Kidney epithelial cell (primary cell): Measurements from ENCODE around the gene TMC6. TPM values are rescaled to one million over a fixed set of nuclear protein-coding genes. Genes with fewer than 3 reads are reported as not detected.

Experiments used
- DNase-seq: peaks from one replicate; pipeline ENCODE4 v3.0.0-alpha.2; 2010; ENCODE audit warnings: low read depth
- H3K27me3 ChIP-seq: 2 replicates; pipeline ENCODE4 v1.6.0; 2011; ENCODE audit warnings: low read length; ENCODE audit not compliant: control insufficient read depth, insufficient read depth
- H3K36me3 ChIP-seq: 2 replicates; pipeline ENCODE4 v1.5.1; 2011; ENCODE audit warnings: low read length; ENCODE audit not compliant: control insufficient read depth, insufficient read depth
- H3K4me3 ChIP-seq: 2 replicates; pipeline ENCODE4 v1.5.1; 2011; ENCODE audit warnings: low read depth, mild to moderate bottlenecking, control low read depth, low read length
- CTCF ChIP-seq: IDR thresholded peaks from 2 replicates; pipeline ENCODE4 v1.5.1; 2011; ENCODE audit warnings: mild to moderate bottlenecking, moderate library complexity, low read length, control low read depth, inconsistent platforms; ENCODE audit not compliant: insufficient read depth, poor library complexity, severe bottlenecking
- total RNA-seq: library from RNA; depleted of rRNA; stranded (reverse); fragments of >200 nt; gene quantifications from 2 replicates; pipeline ENCODE4 v1.2.3, GENCODE V29; 2015

TMC6 gene
- total RNA-seq, 1 donor from 2014 or later = 88.7 TPM

GRCh38 chr17:78132084-78132676 is 3.6 kb upstream of the TMC6 start:
- DNase-seq = no peak
- H3K27me3 ChIP-seq = peaks cover 29% of the 10 kb centered on the region

GRCh38 chr17:78131172-78132083 is 2.9 kb upstream of the TMC6 start:
- peak overlapping the region; percentile 20 for H3K4me3 ChIP-seq
- DNase-seq = no peak
- H3K36me3 ChIP-seq = no peaks in the 10 kb centered on the region
- peaks cover 29% of the 10 kb centered on the region for H3K27me3 ChIP-seq
- TF ChIP-seq CTCF = no peak

More at GRCh38 chr17:78132084-78132676, 3.6 kb upstream of the TMC6 start:
- no peak for TF ChIP-seq CTCF
- H3K4me3 ChIP-seq = peak overlapping the region; percentile 20
- H3K36me3 ChIP-seq = no peaks in the 10 kb centered on the region

GRCh38 chr17:78130437-78131101 is 2.0 kb upstream of the TMC6 start, which contains the start of gene TMC8:
Gene TMC8, plus strand, starts transcription at chr17:78130771. Its CDS starts 818 bp downstream, at chr17:78131589.
- Histone ChIP-seq H3K36me3 (no peaks in the 10 kb centered on the region), H3K4me3 (no peak within 1 kb of the TSS), H3K27me3 (peaks cover 27% of the 10 kb centered on the region)
- DNase-seq = no peak
- TF ChIP-seq CTCF = no peak

- DNase-seq = no peak
- peaks cover 27% of the 10 kb centered on the region for H3K27me3 ChIP-seq
- no peak for TF ChIP-seq CTCF
These were observed 1.5 kb upstream of the TMC6 start for GRCh38 chr17:78130090-78130436.

GRCh38 chr17:78129351-78130089 is 965 bp upstream of the TMC6 start:
- H3K4me3 ChIP-seq = no peak overlapping the region
- peaks cover 24% of the 10 kb centered on the region for H3K27me3 ChIP-seq
- TF ChIP-seq CTCF = no peak
- H3K36me3 ChIP-seq = no peaks in the 10 kb centered on the region
- no peak for DNase-seq

More at GRCh38 chr17:78130090-78130436, 1.5 kb upstream of the TMC6 start:
- no peaks in the 10 kb centered on the region for H3K36me3 ChIP-seq
- H3K4me3 ChIP-seq = no peak overlapping the region
